GM23338 (cell line): ENCODE results near the gene OPN4. TPM values are rescaled to one million over a fixed set of nuclear protein-coding genes. Genes with fewer than 3 reads are reported as not detected.

Experiments used
- ATAC-seq: fragments of 200-7000 bp; cut with Tn5 transposase; 3 replicates; pipeline ENCODE4 v1.9.1; 2020
- DNase-seq: peaks from one replicate; pipeline ENCODE4 v3.0.0-alpha.2; 2015; ENCODE audit warnings: low spot score
- H2AFZ ChIP-seq: fragments of 200-600 bp; sonication (generic); 2 replicates; pipeline ENCODE4 v1.8.0; 2016; ENCODE audit warnings: antibody characterized with exemption, mild to moderate bottlenecking, moderate library complexity
- H3F3A ChIP-seq: fragments of 200-600 bp; sonication (generic); replicated peaks from 2 replicates; pipeline ENCODE4 v1.8.0; 2017; ENCODE audit warnings: antibody characterized with exemption, mixed run types, low read depth
- H3K27ac ChIP-seq: fragments of 200-600 bp; sonication (generic); 2 replicates; pipeline ENCODE4 v1.6.1; 2016; ENCODE audit warnings: low read depth
- H3K27me3 ChIP-seq: fragments of 200-600 bp; sonication (generic); 2 replicates; pipeline ENCODE4 v1.8.0; 2016; ENCODE audit warnings: mild to moderate bottlenecking, mixed run types, moderate library complexity; ENCODE audit not compliant: insufficient read depth
- H3K36me3 ChIP-seq: fragments of 200-600 bp; sonication (generic); 2 replicates; pipeline ENCODE4 v1.8.0; 2016; ENCODE audit warnings: mild to moderate bottlenecking; ENCODE audit not compliant: insufficient read depth
- H3K4me1 ChIP-seq: fragments of 200-600 bp; sonication (generic); 2 replicates; pipeline ENCODE4 v1.8.0; 2016; ENCODE audit warnings: mild to moderate bottlenecking, moderate library complexity; ENCODE audit not compliant: insufficient read depth
- H3K4me2 ChIP-seq: fragments of 200-600 bp; sonication (generic); 2 replicates; pipeline ENCODE4 v1.7.1; 2017; ENCODE audit warnings: mixed run types
- H3K4me3 ChIP-seq: fragments of 200-600 bp; sonication (generic); 2 replicates; pipeline ENCODE4 v1.6.1; 2016; ENCODE audit warnings: mixed run types
- H3K79me2 ChIP-seq: fragments of 200-600 bp; sonication (generic); replicated peaks from 2 replicates; pipeline ENCODE4 v1.8.0; 2017; ENCODE audit warnings: mild to moderate bottlenecking; ENCODE audit not compliant: insufficient read depth
- H3K9me2 ChIP-seq: fragments of 200-600 bp; sonication (generic); 2 replicates; pipeline ENCODE4 v1.8.0; 2017; ENCODE audit not compliant: insufficient read depth
- H4K20me1 ChIP-seq: fragments of 200-600 bp; sonication (generic); replicated peaks from 2 replicates; pipeline ENCODE4 v1.8.0; 2017; ENCODE audit warnings: mild to moderate bottlenecking; ENCODE audit not compliant: insufficient read depth
- H3K27ac Mint-ChIP-seq: 2 replicates; pipeline ENCODE4 v1.8.0; 2020; ENCODE audit warnings: inconsistent platforms, mild to moderate bottlenecking, moderate library complexity, mixed read lengths
- H3K27me3 Mint-ChIP-seq: 3 replicates; pipeline ENCODE4 v1.8.0; 2022; ENCODE audit warnings: low read depth, mild to moderate bottlenecking, moderate library complexity, mixed read lengths, inconsistent platforms; ENCODE audit not compliant: insufficient read depth, poor library complexity
- H3K36me3 Mint-ChIP-seq: 3 replicates; pipeline ENCODE4 v1.8.0; 2021; ENCODE audit warnings: low read depth, mild to moderate bottlenecking, inconsistent platforms, moderate library complexity, mixed read lengths
- H3K4me1 Mint-ChIP-seq: 3 replicates; pipeline ENCODE4 v1.8.0; 2020; ENCODE audit warnings: mild to moderate bottlenecking, inconsistent platforms, mixed read lengths
- H3K4me3 Mint-ChIP-seq: 3 replicates; pipeline ENCODE4 v1.8.0; 2021; ENCODE audit warnings: moderate library complexity, mild to moderate bottlenecking, inconsistent platforms, mixed read lengths
- H3K9me3 Mint-ChIP-seq: 3 replicates; pipeline ENCODE4 v1.8.0; 2020; ENCODE audit warnings: moderate library complexity, mild to moderate bottlenecking, inconsistent platforms, mixed read lengths
- CREB1 ChIP-seq: fragments of 250-450 bp; sonication (Bioruptor Pico); IDR thresholded peaks from 2 replicates; pipeline ENCODE4 v1.5.0; 2020; ENCODE audit warnings: low read depth, mild to moderate bottlenecking, moderate library complexity
- ETS1 ChIP-seq: IDR thresholded peaks from 2 replicates; pipeline ENCODE4 v1.6.1; 2016; ENCODE audit warnings: antibody characterized with exemption
- EZH2 ChIP-seq: fragments of 200-600 bp; sonication (generic); IDR thresholded peaks from one replicate; pipeline ENCODE4 v1.8.0; 2017; ENCODE audit warnings: antibody characterized with exemption, mild to moderate bottlenecking, low read depth; ENCODE audit not compliant: unreplicated experiment
- EZH2phosphoT487 ChIP-seq: fragments of 200-600 bp; sonication (generic); IDR thresholded peaks from one replicate; pipeline ENCODE4 v1.8.1; 2018; ENCODE audit warnings: antibody characterized with exemption; ENCODE audit not compliant: unreplicated experiment
- JUNB ChIP-seq: IDR thresholded peaks from one replicate; pipeline ENCODE4 v1.6.1; 2016; ENCODE audit warnings: antibody characterized with exemption; ENCODE audit not compliant: unreplicated experiment
- NANOG ChIP-seq: IDR thresholded peaks from 2 replicates; pipeline ENCODE4 v1.6.1; 2016; ENCODE audit warnings: antibody characterized with exemption, borderline replicate concordance
- POLR2AphosphoS5 ChIP-seq: IDR thresholded peaks from 2 replicates; pipeline ENCODE4 v1.6.1; 2016; ENCODE audit warnings: antibody characterized with exemption, low read depth
- REST ChIP-seq: IDR thresholded peaks from one replicate; pipeline ENCODE4 v1.6.1; 2018; ENCODE audit warnings: antibody characterized with exemption; ENCODE audit not compliant: unreplicated experiment
- STAT1 ChIP-seq: IDR thresholded peaks from one replicate; pipeline ENCODE4 v1.6.1; 2016; ENCODE audit warnings: antibody characterized with exemption; ENCODE audit not compliant: unreplicated experiment
- ZNF114 ChIP-seq: fragments of 250-450 bp; sonication (Bioruptor Pico); IDR thresholded peaks from 2 replicates; pipeline ENCODE4 v1.5.0; 2020; ENCODE audit warnings: mild to moderate bottlenecking, moderate library complexity
- ZNF331 ChIP-seq: fragments of 250-450 bp; sonication (Bioruptor Pico); IDR thresholded peaks from 2 replicates; pipeline ENCODE4 v1.5.0; 2020; ENCODE audit warnings: low read depth, mild to moderate bottlenecking, moderate library complexity
- ZNF462 ChIP-seq: fragments of 250-450 bp; sonication (Bioruptor Pico); IDR thresholded peaks from 2 replicates; pipeline ENCODE4 v1.5.0; 2020; ENCODE audit warnings: mild to moderate bottlenecking, moderate library complexity
- polyA plus RNA-seq: library from polyadenylated mRNA; unstranded; fragments of >200 nt; fragmentation: Nextera tagmentation; extraction: Ambion mirVana; gene quantifications from 2 replicates; pipeline ENCODE4 v1.2.1, GENCODE V29; 2016
- total RNA-seq: library from RNA; depleted of rRNA; stranded (reverse); fragments of >200 nt; shearing (Covaris generic); gene quantifications from 2 replicates; pipeline ENCODE4 v1.2.3, GENCODE V29; 2014
- TF ChIP-seq, protein P1 (sequence below), 2 experiments: fragments of 200-600 bp in 1 of 2; sonication (generic) in 1 of 2; conservative IDR thresholded peaks; 2 replicates each; pipeline versions ENCODE4 v1.5.1 to v1.6.1; 2016 to 2017; ENCODE audit warnings: antibody characterized with exemption in 2 of 2, low read depth in 2 of 2, mild to moderate bottlenecking in 2 of 2, moderate library complexity in 1 of 2

Gene OPN4
- total and polyA plus RNA-seq, 2 experiments from 2014 or later, result not detected

- DNase-seq (no peak), ATAC-seq (no peak)
- no peak overlapping the region for H3K4me2 ChIP-seq
- Mint-ChIP-seq H3K27ac (no peak overlapping the region), H3K27me3 (peaks cover 5% of the 10 kb centered on the region), H3K4me3 (no peak overlapping the region), H3K4me1 (peaks cover 20% of the 10 kb centered on the region), H3K9me3 (no peaks in the 10 kb centered on the region), H3K36me3 (no peaks in the 10 kb centered on the region; the same call in 2 of the 3 replicates)
- TF ChIP-seq ZNF114 (no peak), STAT1 (no peak), ETS1 (no peak), NANOG (no peak), JUNB (no peak), EZH2 (no peak), EZH2phosphoT487 (no peak), REST (no peak), ZNF331 (CRISPR knock-in tag) (no peak), CREB1 (no peak), ZNF462 (CRISPR knock-in tag) (no peak), POLR2AphosphoS5 (no peak)
- TF ChIP-seq, protein P1, sequence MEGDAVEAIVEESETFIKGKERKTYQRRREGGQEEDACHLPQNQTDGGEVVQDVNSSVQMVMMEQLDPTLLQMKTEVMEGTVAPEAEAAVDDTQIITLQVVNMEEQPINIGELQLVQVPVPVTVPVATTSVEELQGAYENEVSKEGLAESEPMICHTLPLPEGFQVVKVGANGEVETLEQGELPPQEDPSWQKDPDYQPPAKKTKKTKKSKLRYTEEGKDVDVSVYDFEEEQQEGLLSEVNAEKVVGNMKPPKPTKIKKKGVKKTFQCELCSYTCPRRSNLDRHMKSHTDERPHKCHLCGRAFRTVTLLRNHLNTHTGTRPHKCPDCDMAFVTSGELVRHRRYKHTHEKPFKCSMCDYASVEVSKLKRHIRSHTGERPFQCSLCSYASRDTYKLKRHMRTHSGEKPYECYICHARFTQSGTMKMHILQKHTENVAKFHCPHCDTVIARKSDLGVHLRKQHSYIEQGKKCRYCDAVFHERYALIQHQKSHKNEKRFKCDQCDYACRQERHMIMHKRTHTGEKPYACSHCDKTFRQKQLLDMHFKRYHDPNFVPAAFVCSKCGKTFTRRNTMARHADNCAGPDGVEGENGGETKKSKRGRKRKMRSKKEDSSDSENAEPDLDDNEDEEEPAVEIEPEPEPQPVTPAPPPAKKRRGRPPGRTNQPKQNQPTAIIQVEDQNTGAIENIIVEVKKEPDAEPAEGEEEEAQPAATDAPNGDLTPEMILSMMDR (conservative IDR thresholded peaks at IDR 0.05; ENCODE audit: low read depth in 2 of 2), result no peak
- H3K4me1 ChIP-seq, result peaks cover 10% of the 10 kb centered on the region
- no peaks in the 10 kb centered on the region for H3K79me2 ChIP-seq
- H2AFZ ChIP-seq, result no peak overlapping the region
- H3K27me3 ChIP-seq, result no peaks in the 10 kb centered on the region
- H3K4me3 ChIP-seq, result no peak overlapping the region
- peaks cover 8% of the 10 kb centered on the region; the same call in 1 of the 2 replicates for H3K9me2 ChIP-seq
- no peaks in the 10 kb centered on the region for H4K20me1 ChIP-seq
- no peaks in the 10 kb centered on the region for H3K36me3 ChIP-seq
- no peak overlapping the region for H3K27ac ChIP-seq
- H3F3A ChIP-seq, result no peaks in the 10 kb centered on the region
Measured at GRCh38 chr10:86703176-86703575, 48.8 kb downstream of the OPN4 start.
